Effector memory CD8-positive, alpha-beta T cell (primary cell): ENCODE results near the gene UGT1A9.

ENCODE experiments used
- ATAC-seq: fragments of 150-1000 bp; cut with Tn5 transposase; replicated peaks from 2 replicates; pipeline ENCODE4 v1.10.0; 2021; ENCODE audit warnings: mild to moderate bottlenecking, moderate library complexity
- DNase-seq, 3 experiments: peaks; one replicate each; pipeline ENCODE4 v3.0.0; 2021
- H3K27ac Mint-ChIP-seq, 2 donors: one replicate each; pipeline ENCODE4 v1.8.0; 2022; ENCODE audit warnings: mild to moderate bottlenecking in 2 of 2, mixed read lengths in 2 of 2, moderate library complexity in 2 of 2
- H3K27me3 Mint-ChIP-seq, 2 donors: one replicate each; pipeline ENCODE4 v1.8.0; 2022; ENCODE audit warnings: mixed read lengths in 2 of 2
- H3K36me3 Mint-ChIP-seq: one replicate; pipeline ENCODE4 v1.8.0; 2022; ENCODE audit warnings: mild to moderate bottlenecking, moderate library complexity, mixed read lengths; ENCODE audit not compliant: insufficient read depth
- H3K4me1 Mint-ChIP-seq, 2 donors: one replicate each; pipeline ENCODE4 v1.8.0; 2022; ENCODE audit warnings: low read depth in 2 of 2, mixed read lengths in 2 of 2
- H3K4me3 Mint-ChIP-seq, 2 donors: one replicate each; pipeline ENCODE4 v1.8.0; 2022; ENCODE audit warnings: mild to moderate bottlenecking in 2 of 2, mixed read lengths in 2 of 2, moderate library complexity in 2 of 2
- H3K9me3 Mint-ChIP-seq, 2 donors: one replicate each; pipeline ENCODE4 v1.8.0; 2022; ENCODE audit warnings: mixed read lengths in 2 of 2

UGT1A9 gene

GRCh38 chr2:233803994-233804393, 132.3 kb downstream of the UGT1A9 start:
- Mint-ChIP-seq H3K36me3 (no peaks in the 10 kb centered on the region), H3K4me3 (no peak overlapping the region)

GRCh38 chr2:233807215-233807865, 135.6 kb downstream of the UGT1A9 start:
- Mint-ChIP-seq H3K9me3 (no peaks in the 10 kb centered on the region), H3K4me1 (no peaks in the 10 kb centered on the region), H3K27me3 (peaks cover 56 to 80% of the 10 kb centered on the region in 2 donors), H3K4me3 (no peak overlapping the region), H3K27ac (no peak overlapping the region), H3K36me3 (no peaks in the 10 kb centered on the region)
- DNase-seq: no peak
- ATAC-seq: no peak

More at GRCh38 chr2:233803994-233804393, 132.3 kb downstream of the UGT1A9 start:
- Mint-ChIP-seq H3K27me3 (peaks cover 42 to 62% of the 10 kb centered on the region in 2 donors), H3K4me1 (peaks cover 0 to 4% of the 10 kb centered on the region in 2 donors), H3K27ac (no peak overlapping the region), H3K9me3 (no peaks in the 10 kb centered on the region)
- no peak for ATAC-seq
- DNase-seq: no peak

- H3K4me3 Mint-ChIP-seq: no peak overlapping the region
- H3K9me3 Mint-ChIP-seq: no peaks in the 10 kb centered on the region
- H3K36me3 Mint-ChIP-seq: no peaks in the 10 kb centered on the region
- no peak overlapping the region for H3K27ac Mint-ChIP-seq
- no peak for ATAC-seq
- peaks cover 56 to 79% of the 10 kb centered on the region in 2 donors for H3K27me3 Mint-ChIP-seq
- no peak for DNase-seq
- no peaks in the 10 kb centered on the region for H3K4me1 Mint-ChIP-seq
Measured at GRCh38 chr2:233807966-233808935, 136.6 kb downstream of the UGT1A9 start.

- no peak overlapping the region for H3K27ac Mint-ChIP-seq
- H3K4me3 Mint-ChIP-seq: no peak overlapping the region
- H3K9me3 Mint-ChIP-seq: no peaks in the 10 kb centered on the region
- no peaks in the 10 kb centered on the region for H3K4me1 Mint-ChIP-seq
- peaks cover 39 to 68% of the 10 kb centered on the region in 2 donors for H3K27me3 Mint-ChIP-seq
- ATAC-seq (no peak), DNase-seq (no peak)
- no peaks in the 10 kb centered on the region for H3K36me3 Mint-ChIP-seq
Measured at GRCh38 chr2:233810385-233810784, 138.7 kb downstream of the UGT1A9 start.

GRCh38 chr2:233811087-233811486, 139.4 kb downstream of the UGT1A9 start:
- no peak overlapping the region for H3K27ac Mint-ChIP-seq
- H3K4me1 Mint-ChIP-seq: no peaks in the 10 kb centered on the region
- peaks cover 45 to 69% of the 10 kb centered on the region in 2 donors for H3K27me3 Mint-ChIP-seq
- H3K36me3 Mint-ChIP-seq: no peaks in the 10 kb centered on the region
- ATAC-seq (no peak), DNase-seq (no peak)
- H3K4me3 Mint-ChIP-seq: no peak overlapping the region
- no peaks in the 10 kb centered on the region for H3K9me3 Mint-ChIP-seq

GRCh38 chr2:233811732-233812131, 140.0 kb downstream of the UGT1A9 start:
- DNase-seq (no peak), ATAC-seq (no peak)
- Mint-ChIP-seq H3K4me3 (no peak overlapping the region), H3K4me1 (no peaks in the 10 kb centered on the region), H3K36me3 (no peaks in the 10 kb centered on the region), H3K27me3 (peaks cover 51 to 76% of the 10 kb centered on the region in 2 donors), H3K27ac (no peak overlapping the region), H3K9me3 (no peaks in the 10 kb centered on the region)

GRCh38 chr2:233813236-233814055, 141.7 kb downstream of the UGT1A9 start:
- DNase-seq: no peak
- Mint-ChIP-seq H3K4me3 (no peak overlapping the region), H3K27ac (no peak overlapping the region), H3K4me1 (peaks cover 3 to 4% of the 10 kb centered on the region in 2 donors), H3K27me3 (peaks cover 60 to 82% of the 10 kb centered on the region in 2 donors), H3K9me3 (no peaks in the 10 kb centered on the region), H3K36me3 (no peaks in the 10 kb centered on the region)
- ATAC-seq: no peak

GRCh38 chr2:233814056-233814835, 142.5 kb downstream of the UGT1A9 start:
- Mint-ChIP-seq H3K9me3 (no peaks in the 10 kb centered on the region), H3K27ac (no peak overlapping the region)
- no peak for ATAC-seq

GRCh38 chr2:233815861-233816260, 144.2 kb downstream of the UGT1A9 start:
- Mint-ChIP-seq H3K9me3 (no peaks in the 10 kb centered on the region), H3K4me1 (peaks cover 3 to 4% of the 10 kb centered on the region in 2 donors), H3K27ac (no peak overlapping the region), H3K27me3 (peaks cover 59 to 82% of the 10 kb centered on the region in 2 donors), H3K36me3 (no peaks in the 10 kb centered on the region), H3K4me3 (no peak overlapping the region)
- DNase-seq (no peak), ATAC-seq (no peak)

More at GRCh38 chr2:233814056-233814835, 142.5 kb downstream of the UGT1A9 start:
- no peak for DNase-seq
- Mint-ChIP-seq H3K4me1 (peaks cover 3 to 4% of the 10 kb centered on the region in 2 donors), H3K27me3 (peaks cover 57 to 82% of the 10 kb centered on the region in 2 donors), H3K36me3 (no peaks in the 10 kb centered on the region), H3K4me3 (no peak overlapping the region)

- ATAC-seq: no peak
- H3K4me1 Mint-ChIP-seq: peaks cover 3 to 4% of the 10 kb centered on the region in 2 donors
- no peaks in the 10 kb centered on the region for H3K9me3 Mint-ChIP-seq
- DNase-seq: no peak
- no peaks in the 10 kb centered on the region for H3K36me3 Mint-ChIP-seq
- no peak overlapping the region for H3K4me3 Mint-ChIP-seq
- H3K27ac Mint-ChIP-seq: no peak overlapping the region
- H3K27me3 Mint-ChIP-seq: peaks cover 54 to 82% of the 10 kb centered on the region in 2 donors
Measured at GRCh38 chr2:233816334-233816733, 144.6 kb downstream of the UGT1A9 start.

GRCh38 chr2:233816771-233817170, 145.1 kb downstream of the UGT1A9 start:
- Mint-ChIP-seq H3K9me3 (no peaks in the 10 kb centered on the region), H3K4me3 (no peak overlapping the region), H3K27me3 (peaks cover 52 to 82% of the 10 kb centered on the region in 2 donors), H3K27ac (peak overlapping the region in 1 of 2 donors; percentile 60), H3K4me1 (peaks cover 3 to 4% of the 10 kb centered on the region in 2 donors), H3K36me3 (no peaks in the 10 kb centered on the region)
- ATAC-seq (no peak), DNase-seq (no peak)

GRCh38 chr2:233817361-233817911, 145.7 kb downstream of the UGT1A9 start:
- peaks cover 52 to 78% of the 10 kb centered on the region in 2 donors for H3K27me3 Mint-ChIP-seq
- H3K9me3 Mint-ChIP-seq: no peaks in the 10 kb centered on the region
- no peak overlapping the region for H3K4me3 Mint-ChIP-seq
- H3K27ac Mint-ChIP-seq: peak overlapping the region in 1 of 2 donors; percentile 60
- ATAC-seq (no peak), DNase-seq (no peak)
- H3K4me1 Mint-ChIP-seq: peaks cover 3 to 4% of the 10 kb centered on the region in 2 donors
- no peaks in the 10 kb centered on the region for H3K36me3 Mint-ChIP-seq
